MM.1S (cell line): ENCODE measurements around the gene GRK4.

Source experiments
- EZH2 ChIP-seq: fragments of 300-600 bp; sonication (generic); optimal IDR thresholded peaks from 2 replicates; pipeline ENCODE3; 2017; ENCODE audit warnings: low read depth, mild to moderate bottlenecking, antibody characterized with exemption, low read length, mixed read lengths
- TF ChIP-seq, protein P1 (sequence below): fragments of 300-600 bp; sonication (generic); IDR thresholded peaks from 2 replicates; pipeline ENCODE4 v1.5.1; 2016; ENCODE audit warnings: antibody characterized with exemption, low read length, mixed read lengths

DNA sequence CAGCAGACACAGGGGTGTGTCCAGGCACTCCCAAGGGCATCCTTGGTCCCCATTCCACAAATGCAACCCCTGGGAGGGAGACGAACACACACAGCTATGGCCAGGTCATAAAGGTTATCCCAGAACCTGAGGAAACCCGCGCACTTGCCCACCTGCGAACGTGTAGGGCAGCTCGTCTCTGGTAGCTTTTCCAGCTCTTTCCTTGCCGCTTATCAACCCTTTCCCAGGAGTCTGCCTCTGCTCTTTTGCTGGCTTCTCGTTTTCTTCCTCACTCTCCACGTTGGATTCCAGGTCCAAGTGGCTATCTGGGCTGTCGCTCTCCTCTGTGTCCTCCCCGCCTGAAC, 13.6 kb upstream of the GRK4 start:
- TF ChIP-seq, protein P1, sequence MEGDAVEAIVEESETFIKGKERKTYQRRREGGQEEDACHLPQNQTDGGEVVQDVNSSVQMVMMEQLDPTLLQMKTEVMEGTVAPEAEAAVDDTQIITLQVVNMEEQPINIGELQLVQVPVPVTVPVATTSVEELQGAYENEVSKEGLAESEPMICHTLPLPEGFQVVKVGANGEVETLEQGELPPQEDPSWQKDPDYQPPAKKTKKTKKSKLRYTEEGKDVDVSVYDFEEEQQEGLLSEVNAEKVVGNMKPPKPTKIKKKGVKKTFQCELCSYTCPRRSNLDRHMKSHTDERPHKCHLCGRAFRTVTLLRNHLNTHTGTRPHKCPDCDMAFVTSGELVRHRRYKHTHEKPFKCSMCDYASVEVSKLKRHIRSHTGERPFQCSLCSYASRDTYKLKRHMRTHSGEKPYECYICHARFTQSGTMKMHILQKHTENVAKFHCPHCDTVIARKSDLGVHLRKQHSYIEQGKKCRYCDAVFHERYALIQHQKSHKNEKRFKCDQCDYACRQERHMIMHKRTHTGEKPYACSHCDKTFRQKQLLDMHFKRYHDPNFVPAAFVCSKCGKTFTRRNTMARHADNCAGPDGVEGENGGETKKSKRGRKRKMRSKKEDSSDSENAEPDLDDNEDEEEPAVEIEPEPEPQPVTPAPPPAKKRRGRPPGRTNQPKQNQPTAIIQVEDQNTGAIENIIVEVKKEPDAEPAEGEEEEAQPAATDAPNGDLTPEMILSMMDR = no peak
- no peak for TF ChIP-seq EZH2
